ENCODE results near the gene NBAS.
"Not testable (repeated sequence)": the region's sequence is repeated elsewhere in the genome, so short reads cannot be mapped to it uniquely, and the experiment has no call there.

Gene NBAS

DNA sequence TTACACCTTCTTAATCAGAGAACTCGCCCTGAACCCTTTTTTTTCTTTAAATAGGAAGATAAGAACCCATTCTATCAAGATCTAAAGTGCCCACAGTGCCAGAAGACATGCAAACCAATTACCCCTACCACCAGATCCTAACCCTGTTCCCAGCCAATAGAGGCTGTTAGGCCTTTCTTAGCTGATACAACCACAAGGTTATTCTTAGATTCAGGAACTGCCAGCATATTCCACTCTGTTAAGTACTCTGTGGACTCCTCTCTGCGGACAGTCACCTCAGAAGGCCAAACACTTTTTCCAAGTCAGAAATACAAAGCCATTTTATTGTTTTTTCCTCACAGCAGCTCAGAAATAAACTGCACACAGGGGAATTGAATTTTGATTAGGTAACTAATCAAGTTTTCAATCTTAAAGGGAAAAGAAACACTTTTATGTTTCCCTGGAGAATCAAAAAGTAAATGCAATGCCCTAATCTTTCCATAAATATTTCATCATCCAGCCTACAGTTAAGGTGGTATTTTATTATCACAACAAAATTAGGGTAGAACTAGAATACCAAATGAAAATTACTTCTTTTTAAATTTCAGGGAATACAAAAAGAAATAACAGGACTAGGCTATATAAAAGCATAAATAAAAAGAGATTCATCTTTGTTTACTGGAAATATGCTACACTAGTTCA is 111.4 kb downstream of the NBAS start:
- intact Hi-C loops (cut with DNase I; ENCODE audit: low total_unique reads): no loop called here
- Histone ChIP-seq H3K9me3 (no peaks in the 10 kb centered on the region), H3K4me1 (peaks cover 0 to 20% (median 3%) of the 10 kb centered on the region in 4 donors), H3K4me3 (no peak overlapping the region), H3K27me3 (no peaks in the 10 kb centered on the region), H3K27ac (no peak overlapping the region), H3K36me3 (peaks cover 4 to 12% (median 6%) of the 10 kb centered on the region in 3 donors)
- TF ChIP-seq, protein P1, sequence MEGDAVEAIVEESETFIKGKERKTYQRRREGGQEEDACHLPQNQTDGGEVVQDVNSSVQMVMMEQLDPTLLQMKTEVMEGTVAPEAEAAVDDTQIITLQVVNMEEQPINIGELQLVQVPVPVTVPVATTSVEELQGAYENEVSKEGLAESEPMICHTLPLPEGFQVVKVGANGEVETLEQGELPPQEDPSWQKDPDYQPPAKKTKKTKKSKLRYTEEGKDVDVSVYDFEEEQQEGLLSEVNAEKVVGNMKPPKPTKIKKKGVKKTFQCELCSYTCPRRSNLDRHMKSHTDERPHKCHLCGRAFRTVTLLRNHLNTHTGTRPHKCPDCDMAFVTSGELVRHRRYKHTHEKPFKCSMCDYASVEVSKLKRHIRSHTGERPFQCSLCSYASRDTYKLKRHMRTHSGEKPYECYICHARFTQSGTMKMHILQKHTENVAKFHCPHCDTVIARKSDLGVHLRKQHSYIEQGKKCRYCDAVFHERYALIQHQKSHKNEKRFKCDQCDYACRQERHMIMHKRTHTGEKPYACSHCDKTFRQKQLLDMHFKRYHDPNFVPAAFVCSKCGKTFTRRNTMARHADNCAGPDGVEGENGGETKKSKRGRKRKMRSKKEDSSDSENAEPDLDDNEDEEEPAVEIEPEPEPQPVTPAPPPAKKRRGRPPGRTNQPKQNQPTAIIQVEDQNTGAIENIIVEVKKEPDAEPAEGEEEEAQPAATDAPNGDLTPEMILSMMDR (IDR thresholded peaks at IDR 0.05): no peak
- no peak for DNase-seq

DNA sequence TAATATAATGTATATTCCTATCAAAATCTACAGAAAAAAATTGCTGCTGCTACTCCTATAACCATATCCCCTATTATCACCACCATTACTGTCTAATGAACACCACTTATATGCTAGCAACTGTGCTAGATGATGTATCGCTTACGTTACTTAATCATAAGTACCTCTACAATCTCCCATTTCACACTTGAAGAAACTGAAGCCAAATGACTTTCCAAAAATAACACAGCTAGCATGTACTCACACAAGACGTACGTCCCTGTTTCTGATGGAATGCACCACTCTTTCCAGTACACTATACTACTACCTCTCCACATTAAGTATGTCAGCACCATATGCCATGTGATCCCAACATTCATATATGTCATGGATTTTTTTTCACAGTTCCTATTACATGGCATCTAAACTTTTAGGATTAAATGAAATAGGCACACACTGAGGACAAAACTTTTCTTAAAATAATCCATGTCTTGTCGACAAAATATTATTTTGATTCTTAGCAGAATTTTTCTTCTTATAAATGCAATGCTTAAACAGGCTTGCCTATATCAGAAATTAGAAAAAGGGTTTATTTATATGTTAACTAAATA is 112.8 kb downstream of the NBAS start:
- TF ChIP-seq, protein P1 (IDR thresholded peaks at IDR 0.05): no peak
- H3K27ac ChIP-seq: no peak overlapping the region
- DNase-seq: no peak

DNA sequence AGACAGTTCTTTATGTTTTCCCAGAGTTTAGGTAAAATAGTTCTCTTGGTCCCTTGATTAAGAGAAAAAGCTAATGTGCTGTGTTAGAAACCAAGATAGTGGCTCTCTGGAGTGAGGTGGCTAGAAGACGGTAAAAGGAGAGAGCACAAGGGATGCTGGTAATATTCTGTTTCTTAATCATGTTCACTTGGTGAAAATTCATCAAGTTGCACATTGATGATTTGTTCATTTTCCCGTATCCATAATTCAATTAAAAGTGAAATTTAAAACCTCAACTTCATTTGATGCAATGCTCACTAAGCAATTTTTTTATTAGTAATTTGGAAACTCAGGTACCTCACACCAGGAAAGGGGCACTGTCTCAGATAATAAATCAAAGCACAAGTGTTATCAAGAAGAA is 113.8 kb downstream of the NBAS start:
- intact Hi-C loops (cut with DNase I; ENCODE audit: low total_unique reads): no loop called here
- Histone ChIP-seq H3K27me3 (no peaks in the 10 kb centered on the region), H3K9me3 (no peaks in the 10 kb centered on the region), H3K4me3 (no peak overlapping the region), H3K27ac (no peak overlapping the region), H3K36me3 (peaks cover 0 to 4% (median 0%) of the 10 kb centered on the region in 3 donors), H3K4me1 (peaks cover 0 to 20% (median 3%) of the 10 kb centered on the region in 4 donors)
- TF ChIP-seq, protein P1 (IDR thresholded peaks at IDR 0.05): no peak
- no peak for DNase-seq

More for the DNA sequence above, 112.8 kb downstream of the NBAS start:
- H3K9me3 ChIP-seq: no peaks in the 10 kb centered on the region
- H3K27me3 ChIP-seq: no peaks in the 10 kb centered on the region
- peaks cover 4 to 6% (median 4%) of the 10 kb centered on the region in 3 donors for H3K36me3 ChIP-seq
- intact Hi-C loops (cut with DNase I; ENCODE audit: low total_unique reads): no loop called here
- H3K4me3 ChIP-seq: no peak overlapping the region
- peaks cover 0 to 20% (median 3%) of the 10 kb centered on the region in 4 donors for H3K4me1 ChIP-seq

DNA sequence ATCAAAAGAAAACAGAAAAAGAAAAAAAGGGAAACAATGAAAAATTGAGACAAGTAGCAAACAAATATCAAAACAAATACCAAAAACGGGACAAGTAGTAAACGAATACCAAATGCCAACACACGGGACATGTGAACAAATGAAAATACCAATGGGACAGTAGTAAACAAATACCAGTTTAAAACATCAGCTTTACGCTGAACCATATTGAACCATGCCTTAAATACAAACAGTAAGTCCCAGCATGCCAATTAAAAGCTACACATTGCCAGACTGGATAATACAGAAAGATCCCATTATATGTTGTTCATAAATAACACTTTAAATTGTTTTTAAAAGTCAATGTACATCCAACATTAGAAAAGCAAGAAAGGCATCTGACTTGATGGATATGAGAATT is 114.2 kb downstream of the NBAS start:
- H3K27ac ChIP-seq: no peak overlapping the region
- intact Hi-C loops (cut with DNase I; ENCODE audit: low total_unique reads): no loop called here
- H3K4me1 ChIP-seq: peaks cover 0 to 20% (median 3%) of the 10 kb centered on the region in 4 donors
- H3K4me3 ChIP-seq: no peak overlapping the region
- H3K9me3 ChIP-seq: no peaks in the 10 kb centered on the region
- peaks cover 0 to 4% (median 0%) of the 10 kb centered on the region in 3 donors for H3K36me3 ChIP-seq
- no peaks in the 10 kb centered on the region for H3K27me3 ChIP-seq
- TF ChIP-seq, protein P1 (IDR thresholded peaks at IDR 0.05): no peak
- DNase-seq: no peak

DNA sequence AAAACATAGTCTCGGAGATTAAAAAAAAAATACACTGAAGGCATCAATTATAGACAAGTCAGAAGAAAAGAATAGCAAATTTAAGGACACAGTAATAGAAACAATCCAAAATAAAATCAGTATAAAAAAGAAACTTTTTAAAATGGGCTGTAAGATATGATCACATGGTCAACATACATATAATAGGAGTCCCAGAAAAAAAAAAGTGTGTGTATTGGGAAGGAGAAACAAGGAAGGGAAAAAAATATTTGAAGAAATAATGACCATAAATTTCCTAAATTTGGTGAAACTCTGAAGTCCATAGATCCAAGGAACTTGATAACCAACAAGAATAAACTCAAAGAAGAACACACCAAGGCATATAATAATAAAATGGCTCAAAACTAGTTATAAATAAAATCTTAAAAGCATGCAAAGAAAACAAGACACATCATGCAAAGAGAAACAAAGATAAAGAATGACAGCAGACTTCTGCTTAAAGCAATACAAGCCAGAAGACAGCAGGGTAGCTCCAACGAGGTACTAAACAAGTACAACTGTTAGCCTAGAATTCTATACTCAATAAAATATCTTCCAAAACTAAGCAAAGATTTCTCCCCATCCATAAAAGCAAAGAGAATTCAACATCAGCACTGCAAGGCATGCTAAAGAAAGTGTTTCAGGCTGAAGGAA is 115.1 kb downstream of the NBAS start:
- Histone ChIP-seq H3K4me1 (peaks cover 0 to 20% (median 3%) of the 10 kb centered on the region in 4 donors), H3K36me3 (peaks cover 0 to 4% (median 0%) of the 10 kb centered on the region in 3 donors), H3K4me3 (no peak overlapping the region), H3K27ac (no peak overlapping the region), H3K27me3 (no peaks in the 10 kb centered on the region), H3K9me3 (no peaks in the 10 kb centered on the region)
- no peak for DNase-seq
- intact Hi-C loops (cut with DNase I; ENCODE audit: low total_unique reads): no loop called here
- TF ChIP-seq, protein P1 (IDR thresholded peaks at IDR 0.05): no peak

DNA sequence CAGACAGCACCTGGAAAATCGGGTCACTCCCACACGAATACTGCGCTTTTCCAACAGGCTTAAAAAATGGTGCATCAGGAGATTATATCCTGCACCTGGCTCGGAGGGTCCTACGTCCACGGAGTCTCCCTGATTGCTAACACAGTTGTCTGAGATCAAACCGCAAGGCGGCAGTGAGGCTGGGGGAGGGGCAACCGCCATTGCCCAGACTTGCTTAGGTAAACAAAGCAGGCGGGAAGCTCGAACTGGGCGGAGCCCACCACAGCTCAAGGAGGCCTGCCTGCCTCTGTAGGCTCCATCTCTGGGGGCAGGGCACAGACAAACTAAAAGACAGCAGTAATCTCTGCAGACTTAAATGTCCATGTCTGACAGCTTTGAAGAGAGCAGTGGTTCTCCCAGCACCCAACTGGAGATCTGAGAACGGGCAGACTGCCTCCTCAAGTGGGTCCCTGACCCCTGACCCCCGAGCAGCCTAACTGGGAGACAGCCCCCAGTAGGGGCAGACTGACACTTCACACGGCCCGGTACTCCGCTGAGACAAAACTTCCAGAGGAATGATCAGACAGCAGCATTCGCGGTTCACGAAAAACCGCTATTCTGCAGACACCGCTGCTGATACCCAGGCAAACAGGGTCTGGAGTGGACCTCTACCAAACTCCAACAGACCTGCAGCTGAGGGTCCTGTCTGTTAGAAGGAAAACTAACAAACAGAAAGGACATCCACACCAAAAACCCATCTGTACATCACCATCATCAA is 121.2 kb downstream of the NBAS start:
- H3K4me3 ChIP-seq; H3K9me3 ChIP-seq; H3K36me3 ChIP-seq; H3K4me1 ChIP-seq; intact Hi-C loops (cut with DNase I; ENCODE audit: low total_unique reads); H3K27me3 ChIP-seq; DNase-seq; H3K27ac ChIP-seq: not testable (repeated sequence)

DNA sequence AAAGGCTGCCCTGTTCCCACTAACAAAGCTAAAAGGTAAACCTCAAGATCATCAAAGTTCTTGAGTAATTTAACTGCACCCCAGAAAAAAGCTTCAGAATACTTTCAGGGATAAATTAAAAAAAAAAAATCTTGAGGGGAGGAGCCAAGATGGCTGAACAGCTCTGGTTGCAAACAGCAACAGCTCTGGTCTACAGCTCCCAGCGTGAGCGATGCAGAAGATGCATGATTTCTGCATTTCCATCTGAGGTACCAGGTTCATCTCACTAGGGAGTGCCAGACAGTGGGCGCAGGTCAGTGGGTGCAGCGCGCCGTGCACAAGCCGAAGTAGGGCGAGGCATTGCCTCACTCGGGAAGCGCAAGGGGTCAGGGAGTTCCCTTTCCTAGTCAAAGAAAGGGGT is 121.8 kb downstream of the NBAS start:
- H3K4me1 ChIP-seq; H3K27ac ChIP-seq; H3K27me3 ChIP-seq; intact Hi-C loops (cut with DNase I; ENCODE audit: low total_unique reads); H3K9me3 ChIP-seq; DNase-seq; H3K36me3 ChIP-seq; H3K4me3 ChIP-seq: not testable (repeated sequence)

Data from tibial artery (tissue), 4 donors.